ENCODE measurements around the gene PTMA. TPM values are rescaled to one million over a fixed set of nuclear protein-coding genes. Genes with fewer than 3 reads are reported as not detected.

Gene PTMA
- polyA plus RNA-seq, 6 donors from 2014 or later: 1,295 to 2,538 (median 2,137) TPM

- no peaks in the 10 kb centered on the region for H3K27me3 Mint-ChIP-seq
- peak; percentile 49 for DNase-seq
Observed at GRCh38 chr2:231680992-231681852, 27.1 kb upstream of the PTMA start.

GRCh38 chr2:231682603-231683291, 25.6 kb upstream of the PTMA start:
- ATAC-seq (ENCODE audit: low read depth in 2 of 2) (no peak), DNase-seq (no peak)
- Mint-ChIP-seq H3K4me3 (peak overlapping the region; percentile 41 to 86 (median 73)), H3K36me3 (no peaks in the 10 kb centered on the region), H3K4me1 (peaks cover 50 to 65% (median 52%) of the 10 kb centered on the region in 3 donors), H3K9me3 (no peaks in the 10 kb centered on the region), H3K27me3 (no peaks in the 10 kb centered on the region), H3K27ac (peak overlapping the region in 5 of 6 donors; percentile 80 to 94 (median 91))

More at GRCh38 chr2:231680992-231681852, 27.1 kb upstream of the PTMA start:
- no peaks in the 10 kb centered on the region for H3K36me3 Mint-ChIP-seq
- peak overlapping the region; percentile 71 to 93 (median 86) for H3K4me3 Mint-ChIP-seq
- ATAC-seq (ENCODE audit: low read depth in 2 of 2): peak; percentile 48 to 60
- H3K9me3 Mint-ChIP-seq: no peaks in the 10 kb centered on the region
- peaks cover 44 to 63% (median 49%) of the 10 kb centered on the region in 3 donors for H3K4me1 Mint-ChIP-seq
- H3K27ac Mint-ChIP-seq: peak overlapping the region in 2 of 6 donors; percentile 88 to 90

- ATAC-seq (ENCODE audit: low read depth in 2 of 2): no peak
- Mint-ChIP-seq H3K4me1 (peaks cover 48 to 64% (median 56%) of the 10 kb centered on the region in 3 donors), H3K36me3 (no peaks in the 10 kb centered on the region), H3K27ac (peak overlapping the region in 3 of 6 donors; percentile 11 to 87 (median 70)), H3K9me3 (no peaks in the 10 kb centered on the region), H3K4me3 (peak overlapping the region in 2 of 8 donors; percentile 6 to 37), H3K27me3 (no peaks in the 10 kb centered on the region)
- no peak for DNase-seq
Observed at GRCh38 chr2:231683292-231684235, 24.8 kb upstream of the PTMA start.

- H3K4me3 Mint-ChIP-seq: peak overlapping the region in 2 of 8 donors; percentile 41 to 69
- no peaks in the 10 kb centered on the region for H3K9me3 Mint-ChIP-seq
- DNase-seq: peak; percentile 47
- peak overlapping the region in 5 of 6 donors; percentile 11 to 87 (median 70) for H3K27ac Mint-ChIP-seq
- H3K4me1 Mint-ChIP-seq: peaks cover 44 to 59% (median 55%) of the 10 kb centered on the region in 3 donors
- H3K36me3 Mint-ChIP-seq: no peaks in the 10 kb centered on the region
- ATAC-seq (ENCODE audit: low read depth in 2 of 2): peak; percentile 32 to 50
- H3K27me3 Mint-ChIP-seq: no peaks in the 10 kb centered on the region
Observed at GRCh38 chr2:231684314-231685223, 23.8 kb upstream of the PTMA start.

GRCh38 chr2:231685349-231686191, 22.8 kb upstream of the PTMA start:
- Mint-ChIP-seq H3K4me3 (peak overlapping the region in 2 of 8 donors; percentile 41 to 69), H3K9me3 (no peaks in the 10 kb centered on the region), H3K36me3 (no peaks in the 10 kb centered on the region), H3K4me1 (peaks cover 41 to 54% (median 49%) of the 10 kb centered on the region in 3 donors), H3K27ac (peak overlapping the region in 4 of 6 donors; percentile 11 to 86 (median 47)), H3K27me3 (no peaks in the 10 kb centered on the region)
- ATAC-seq (ENCODE audit: low read depth in 2 of 2) (no peak), DNase-seq (no peak)

GRCh38 chr2:231686192-231687100, 21.9 kb upstream of the PTMA start:
- ATAC-seq (ENCODE audit: low read depth in 2 of 2): no peak
- H3K27me3 Mint-ChIP-seq: no peaks in the 10 kb centered on the region
- peak overlapping the region in 3 of 6 donors; percentile 1 to 87 (median 69) for H3K27ac Mint-ChIP-seq
- H3K36me3 Mint-ChIP-seq: no peaks in the 10 kb centered on the region
- H3K9me3 Mint-ChIP-seq: no peaks in the 10 kb centered on the region
- peak overlapping the region in 2 of 8 donors; percentile 42 to 61 for H3K4me3 Mint-ChIP-seq
- DNase-seq: no peak
- peaks cover 39 to 51% (median 48%) of the 10 kb centered on the region in 3 donors for H3K4me1 Mint-ChIP-seq

- no peaks in the 10 kb centered on the region for H3K36me3 Mint-ChIP-seq
- H3K27ac Mint-ChIP-seq: peak overlapping the region in 3 of 6 donors; percentile 43 to 87 (median 69)
- H3K27me3 Mint-ChIP-seq: no peaks in the 10 kb centered on the region
- H3K4me1 Mint-ChIP-seq: peaks cover 35 to 43% (median 39%) of the 10 kb centered on the region in 3 donors
- no peaks in the 10 kb centered on the region for H3K9me3 Mint-ChIP-seq
- peak overlapping the region in 2 of 8 donors; percentile 37 to 61 for H3K4me3 Mint-ChIP-seq
- ATAC-seq (ENCODE audit: low read depth in 2 of 2) (peak; percentile 93 to 95), DNase-seq (peak; percentile 73)
Observed at GRCh38 chr2:231687133-231687852, 21.0 kb upstream of the PTMA start.

GRCh38 chr2:231687961-231688360, 20.4 kb upstream of the PTMA start:
- no peak for ATAC-seq (ENCODE audit: low read depth in 2 of 2)
- no peaks in the 10 kb centered on the region for H3K36me3 Mint-ChIP-seq
- peaks cover 30 to 36% (median 33%) of the 10 kb centered on the region in 3 donors for H3K4me1 Mint-ChIP-seq
- H3K27ac Mint-ChIP-seq: peak overlapping the region in 1 of 6 donors; percentile 43
- H3K9me3 Mint-ChIP-seq: no peaks in the 10 kb centered on the region
- H3K4me3 Mint-ChIP-seq: peak overlapping the region in 2 of 8 donors; percentile 10 to 24
- H3K27me3 Mint-ChIP-seq: no peaks in the 10 kb centered on the region
- no peak for DNase-seq

GRCh38 chr2:231688719-231689118, 19.6 kb upstream of the PTMA start:
- Mint-ChIP-seq H3K9me3 (no peaks in the 10 kb centered on the region), H3K4me3 (no peak overlapping the region), H3K36me3 (no peaks in the 10 kb centered on the region), H3K4me1 (peaks cover 30 to 34% (median 33%) of the 10 kb centered on the region in 3 donors), H3K27me3 (no peaks in the 10 kb centered on the region), H3K27ac (no peak overlapping the region)
- ATAC-seq (ENCODE audit: low read depth in 2 of 2) (no peak), DNase-seq (no peak)

All from naive B cell (primary cell).